Germinal center (tissue), 1 donor: ENCODE data around the gene LIPE.
"Not testable (repeated sequence)": the region's sequence is repeated elsewhere in the genome, so short reads cannot be mapped to it uniquely, and the experiment has no call there.

ENCODE experiments used
- DNase-seq: peaks from one replicate; pipeline ENCODE4 v3.0.0; 2012; ENCODE audit warnings: mixed read lengths, low spot score

The LIPE gene, protein sequence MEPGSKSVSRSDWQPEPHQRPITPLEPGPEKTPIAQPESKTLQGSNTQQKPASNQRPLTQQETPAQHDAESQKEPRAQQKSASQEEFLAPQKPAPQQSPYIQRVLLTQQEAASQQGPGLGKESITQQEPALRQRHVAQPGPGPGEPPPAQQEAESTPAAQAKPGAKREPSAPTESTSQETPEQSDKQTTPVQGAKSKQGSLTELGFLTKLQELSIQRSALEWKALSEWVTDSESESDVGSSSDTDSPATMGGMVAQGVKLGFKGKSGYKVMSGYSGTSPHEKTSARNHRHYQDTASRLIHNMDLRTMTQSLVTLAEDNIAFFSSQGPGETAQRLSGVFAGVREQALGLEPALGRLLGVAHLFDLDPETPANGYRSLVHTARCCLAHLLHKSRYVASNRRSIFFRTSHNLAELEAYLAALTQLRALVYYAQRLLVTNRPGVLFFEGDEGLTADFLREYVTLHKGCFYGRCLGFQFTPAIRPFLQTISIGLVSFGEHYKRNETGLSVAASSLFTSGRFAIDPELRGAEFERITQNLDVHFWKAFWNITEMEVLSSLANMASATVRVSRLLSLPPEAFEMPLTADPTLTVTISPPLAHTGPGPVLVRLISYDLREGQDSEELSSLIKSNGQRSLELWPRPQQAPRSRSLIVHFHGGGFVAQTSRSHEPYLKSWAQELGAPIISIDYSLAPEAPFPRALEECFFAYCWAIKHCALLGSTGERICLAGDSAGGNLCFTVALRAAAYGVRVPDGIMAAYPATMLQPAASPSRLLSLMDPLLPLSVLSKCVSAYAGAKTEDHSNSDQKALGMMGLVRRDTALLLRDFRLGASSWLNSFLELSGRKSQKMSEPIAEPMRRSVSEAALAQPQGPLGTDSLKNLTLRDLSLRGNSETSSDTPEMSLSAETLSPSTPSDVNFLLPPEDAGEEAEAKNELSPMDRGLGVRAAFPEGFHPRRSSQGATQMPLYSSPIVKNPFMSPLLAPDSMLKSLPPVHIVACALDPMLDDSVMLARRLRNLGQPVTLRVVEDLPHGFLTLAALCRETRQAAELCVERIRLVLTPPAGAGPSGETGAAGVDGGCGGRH

DNA sequence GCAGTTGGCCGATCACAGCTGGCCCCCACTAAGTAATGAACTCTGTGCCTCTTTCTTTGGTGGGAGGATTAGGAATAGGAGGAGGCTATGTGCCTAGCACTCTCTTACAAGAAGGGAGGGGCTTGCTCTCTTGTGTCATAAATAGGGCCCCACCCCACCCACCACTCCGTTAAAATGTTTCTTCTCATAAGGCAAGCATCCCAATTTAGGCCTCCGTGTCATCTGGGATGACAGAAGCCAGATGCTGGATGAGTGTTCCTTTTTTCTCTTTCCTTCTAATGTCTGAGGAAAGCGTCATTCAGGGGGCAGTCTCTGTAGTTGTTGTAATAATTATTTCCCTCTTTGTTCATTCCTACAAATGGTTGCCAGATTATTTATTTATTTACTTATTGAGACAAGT lies at the start of gene LIPE:
LIPE (minus strand) TSS at position 76 of the 400 bp plus-strand sequence. CDS start 239 bp downstream, outside the sequence.
- DNase-seq, result no peak

DNA sequence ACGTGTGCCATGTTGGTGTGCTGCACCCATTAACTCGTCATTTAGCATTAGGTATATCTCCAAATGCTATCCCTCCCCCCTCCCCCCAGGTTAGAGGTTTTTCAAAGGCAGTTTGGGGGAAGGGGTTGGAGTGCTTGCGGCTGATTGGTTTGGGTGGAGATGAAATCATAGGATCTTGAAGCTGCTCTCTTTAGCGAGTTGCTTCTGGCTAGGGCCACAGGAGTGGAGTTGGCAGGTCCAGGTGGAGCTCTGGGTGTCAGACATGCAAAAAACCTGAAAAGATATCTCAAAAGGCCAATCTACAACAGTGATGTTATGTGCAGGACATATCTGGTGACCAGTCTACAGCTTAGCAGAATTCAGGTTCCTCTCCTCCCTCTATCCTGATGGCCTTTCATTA lies 48.2 kb upstream of the LIPE start:
- no peak for DNase-seq

DNA sequence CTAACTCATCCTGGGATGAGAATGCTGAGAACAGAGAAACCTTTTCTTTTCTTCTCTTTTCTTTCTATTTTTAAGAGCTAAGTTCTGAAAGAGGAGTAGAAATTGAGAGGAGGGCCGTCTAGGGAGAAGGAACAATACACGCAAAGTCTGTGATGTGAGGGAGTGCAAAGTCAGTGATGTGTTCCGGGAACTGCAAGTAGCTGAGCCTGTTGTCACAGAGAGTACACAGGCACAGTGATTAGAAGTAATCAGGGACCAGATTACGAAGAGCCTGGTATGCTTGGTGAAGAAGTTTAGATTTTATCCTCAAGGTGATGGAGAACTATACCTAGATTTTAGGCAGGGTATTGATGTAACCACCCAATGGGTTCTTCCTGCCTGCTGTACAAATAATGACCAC lies 47.6 kb upstream of the LIPE start:
- no peak for DNase-seq

DNA sequence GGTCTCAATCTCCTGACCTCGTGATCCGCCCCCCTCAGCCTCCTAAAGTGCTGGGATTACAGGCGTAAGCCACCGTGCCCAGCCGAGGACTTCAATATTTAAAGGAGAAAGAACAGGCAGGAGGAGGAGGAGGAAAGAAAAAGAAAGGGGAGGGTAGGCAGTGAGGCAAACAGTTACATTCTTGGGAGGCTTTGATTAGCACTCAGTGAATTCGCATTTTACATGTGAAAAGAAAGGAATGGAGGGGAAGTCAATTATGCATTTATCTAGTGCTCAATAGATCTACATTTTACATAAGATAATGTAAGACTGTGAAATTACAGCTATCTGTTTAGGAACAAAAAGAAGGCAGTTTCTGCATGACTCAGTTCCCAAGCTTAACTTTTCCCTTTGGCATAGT lies 46.5 kb upstream of the LIPE start:
- DNase-seq, result no peak

DNA sequence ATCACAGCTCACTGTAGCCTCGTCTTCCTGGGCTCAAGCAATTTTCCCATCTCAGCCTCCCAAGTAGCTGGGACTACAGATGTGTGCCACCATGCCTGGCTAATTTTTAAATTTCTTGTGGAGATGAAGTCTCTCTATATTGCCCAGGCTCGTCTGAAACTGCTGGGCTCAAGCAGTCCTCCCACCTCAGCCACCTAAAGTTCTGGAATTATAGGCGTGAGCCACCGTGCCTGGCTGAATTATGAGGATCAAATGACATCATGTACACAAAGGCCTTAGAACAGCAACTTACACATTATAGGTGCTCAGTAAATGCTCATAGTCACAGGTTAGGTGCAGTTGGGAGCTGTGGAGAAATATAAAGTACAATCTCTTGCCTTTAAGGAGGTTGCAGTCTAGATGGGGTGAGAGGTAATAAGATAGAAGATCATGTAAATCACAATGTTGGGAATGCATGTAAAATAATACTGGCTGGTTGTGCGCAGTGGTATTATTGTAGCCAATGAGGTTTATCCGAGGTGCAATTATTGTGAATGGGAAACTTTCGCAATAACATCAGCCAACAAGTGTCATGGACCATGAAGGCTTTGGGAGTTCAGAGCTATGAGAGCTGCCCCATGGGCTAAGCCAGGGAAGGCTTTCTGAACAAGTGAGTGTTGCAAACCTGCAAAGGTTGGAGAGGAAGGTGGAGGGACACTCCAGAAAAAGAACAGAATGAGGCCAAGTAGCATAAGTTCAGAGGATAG lies 45.4 kb upstream of the LIPE start:
- no peak for DNase-seq

DNA sequence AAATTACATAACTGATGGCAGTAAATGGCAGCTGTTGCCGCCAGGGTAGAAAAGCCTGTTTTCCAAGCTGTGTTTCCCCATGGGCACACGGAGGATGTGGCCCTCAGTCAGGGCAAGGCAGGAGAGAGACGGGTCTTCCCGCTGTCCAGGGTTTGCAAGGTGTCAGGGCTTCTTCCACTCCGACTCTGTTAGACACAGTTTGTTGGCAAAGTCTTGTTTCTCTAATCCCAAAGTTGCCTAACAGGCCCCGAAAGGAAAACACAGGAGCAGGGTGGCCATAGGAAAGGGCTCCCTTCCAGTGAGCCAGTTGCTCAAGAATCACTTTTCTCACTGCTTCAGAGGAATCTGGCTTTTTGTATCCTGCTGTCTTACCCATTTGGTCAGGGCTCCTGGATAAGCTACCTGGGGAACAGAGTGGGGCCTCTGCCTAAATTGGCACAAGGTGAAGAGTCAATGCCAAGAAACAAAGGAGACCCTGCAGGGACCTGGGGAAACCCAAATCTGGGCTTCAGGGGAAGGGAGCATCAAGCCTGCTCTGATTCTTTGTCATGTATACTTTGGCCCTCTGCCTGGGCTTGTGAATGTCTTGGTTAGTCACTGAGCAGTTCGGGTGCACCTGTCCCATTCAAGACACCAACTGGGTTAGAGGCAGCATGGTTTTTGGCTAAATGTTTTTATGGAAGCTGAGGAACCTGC lies 44.5 kb upstream of the LIPE start:
- DNase-seq, result no peak

DNA sequence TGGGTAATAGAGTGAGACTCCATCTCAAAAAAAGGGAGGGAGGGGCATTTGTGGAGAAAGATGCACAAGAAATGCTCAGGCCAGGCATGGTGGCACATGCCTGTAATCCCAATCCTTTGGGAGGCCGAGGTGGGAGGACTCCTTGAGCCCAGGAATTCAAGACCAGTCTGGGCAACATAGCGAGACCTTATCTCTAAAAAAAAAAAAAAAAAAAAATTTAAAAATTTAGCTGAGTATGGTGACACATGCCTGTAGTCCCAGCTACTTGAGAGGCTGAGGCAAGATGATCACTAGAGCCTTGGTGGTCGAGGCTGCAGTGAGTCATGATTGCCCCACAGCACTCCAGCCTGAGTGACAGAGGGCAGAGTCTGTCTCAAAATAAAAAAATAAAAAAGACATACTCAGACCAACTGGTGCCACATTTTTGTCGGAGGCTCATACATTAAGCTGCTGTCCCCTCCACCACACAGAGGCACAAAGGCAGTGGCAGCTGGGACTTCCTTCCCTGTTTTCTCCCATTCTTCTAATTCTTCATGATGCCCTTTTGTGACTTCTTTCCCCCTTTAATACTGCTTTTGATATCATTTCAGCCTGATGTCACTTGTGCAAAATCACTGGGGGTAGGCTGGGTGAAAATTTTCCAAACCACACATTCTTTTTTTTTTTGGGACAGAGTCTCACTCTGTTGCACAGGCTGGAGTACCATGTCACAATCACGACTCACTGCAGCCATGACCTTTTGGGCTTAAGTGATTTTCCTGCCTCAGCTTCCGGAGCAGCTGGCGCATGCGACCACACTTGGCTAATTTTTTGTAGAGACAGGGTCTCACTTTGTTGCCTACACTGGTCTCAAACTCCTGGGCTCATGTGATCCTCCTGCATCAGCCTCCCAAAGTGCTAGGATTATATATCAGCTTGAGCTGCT lies 42.4 kb upstream of the LIPE start:
- DNase-seq, result no peak

DNA sequence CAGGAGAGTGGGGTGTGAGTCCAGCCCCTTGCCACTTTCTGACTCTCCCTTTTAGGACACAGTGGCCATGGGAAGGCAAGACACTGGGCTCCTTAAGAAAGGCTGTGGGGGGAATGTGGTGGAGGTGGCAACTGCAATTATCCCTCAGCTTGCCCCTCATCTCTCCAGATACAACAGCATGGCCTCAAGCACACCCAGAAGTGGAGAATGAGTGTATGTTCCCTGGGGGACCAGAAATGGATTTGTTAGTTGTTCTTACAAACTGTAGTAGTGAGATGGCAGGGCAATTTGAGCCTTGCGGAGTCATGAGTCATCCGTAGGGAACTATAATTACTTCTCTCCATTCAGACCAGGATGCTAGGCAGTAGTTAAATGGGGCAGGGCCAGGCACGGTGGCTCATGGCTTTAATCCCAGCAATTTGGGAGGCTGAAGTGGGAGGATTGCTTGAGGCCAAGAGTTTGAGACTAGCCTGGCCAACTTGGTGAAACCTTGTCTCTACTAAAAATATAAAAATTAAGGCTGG lies 41.1 kb upstream of the LIPE start:
- no peak for DNase-seq

DNA sequence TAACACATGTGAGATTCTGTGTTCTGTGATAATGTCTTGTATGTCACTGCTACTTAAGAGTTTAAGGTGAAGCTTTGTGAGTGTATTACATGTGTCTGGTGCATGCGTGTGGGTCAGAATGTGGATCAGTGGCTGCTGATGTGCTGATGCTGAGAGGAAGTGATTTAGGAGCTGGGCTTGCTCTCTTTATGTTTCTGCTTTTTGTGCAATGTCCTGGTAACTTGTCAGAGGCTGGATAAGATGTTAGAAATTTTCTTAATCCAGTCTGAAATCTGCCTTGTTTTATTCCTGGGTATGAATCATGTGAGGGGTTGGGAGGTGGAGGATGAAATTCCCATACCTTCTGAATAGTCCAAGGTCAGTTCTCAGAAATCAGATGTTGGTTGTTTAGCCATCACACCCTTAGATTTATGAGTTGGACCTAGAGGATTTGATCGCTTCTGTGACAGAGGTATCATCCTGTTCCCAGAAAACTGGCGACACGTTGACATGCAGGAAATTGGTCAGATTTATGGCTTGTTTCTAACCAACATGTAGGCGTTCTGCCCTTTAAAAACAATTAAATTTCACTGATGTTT lies 40.1 kb upstream of the LIPE start:
- no peak for DNase-seq

DNA sequence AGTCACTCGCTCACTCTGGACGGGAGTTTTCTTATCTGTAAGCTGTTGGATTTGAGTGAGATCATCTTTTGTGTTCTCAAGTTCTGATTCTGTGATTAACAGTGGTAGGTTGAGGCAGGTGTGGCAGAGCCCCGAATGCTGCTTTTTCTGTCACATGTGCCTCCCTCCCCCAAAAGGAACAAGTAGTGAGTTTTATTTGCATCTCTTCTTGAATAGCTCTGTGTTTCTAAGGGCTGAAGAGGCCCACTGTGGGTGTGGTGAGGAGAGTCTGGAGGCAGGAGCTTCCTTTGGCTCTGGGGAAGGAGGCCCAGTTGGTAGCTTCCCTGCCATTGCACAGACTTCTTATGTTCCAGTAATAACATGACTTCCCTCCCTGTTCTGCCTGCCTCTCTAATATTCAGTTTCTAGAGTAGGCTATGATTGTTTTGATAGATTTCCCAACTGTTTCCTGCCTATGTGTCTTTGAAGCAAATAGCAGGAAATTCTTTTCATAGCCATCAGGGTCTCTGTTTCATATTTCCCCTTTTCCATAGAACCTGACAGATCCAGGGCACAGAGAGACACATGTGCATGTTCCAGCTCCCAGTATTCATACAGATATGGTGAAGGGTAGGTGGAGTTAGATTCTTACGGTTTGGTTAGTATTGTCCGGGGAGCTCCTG lies 39.5 kb upstream of the LIPE start:
- peak; percentile 45 for DNase-seq

DNA sequence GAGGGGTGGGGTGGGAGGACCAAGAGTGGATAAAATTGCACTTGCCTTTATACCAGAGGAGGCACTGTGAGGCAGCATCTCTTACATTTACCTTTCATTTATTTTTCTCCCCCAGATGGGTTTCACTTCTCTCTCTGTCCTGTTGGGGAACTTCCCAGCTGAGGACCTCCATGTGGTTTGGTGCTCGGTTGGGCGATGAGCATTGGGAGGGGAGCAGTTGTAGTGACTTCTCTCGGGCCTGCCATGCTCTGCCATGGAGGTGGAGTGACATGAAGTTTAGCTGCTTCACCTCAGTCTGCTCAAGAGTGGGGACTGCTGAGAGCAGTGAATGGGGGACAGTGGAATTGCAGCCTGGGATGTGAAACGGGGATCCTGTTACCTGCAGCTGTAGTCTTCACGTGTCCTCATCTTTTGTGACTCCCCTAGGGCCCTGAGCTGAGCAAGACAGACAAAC lies 38.7 kb upstream of the LIPE start:
- DNase-seq, result peak; percentile 80

DNA sequence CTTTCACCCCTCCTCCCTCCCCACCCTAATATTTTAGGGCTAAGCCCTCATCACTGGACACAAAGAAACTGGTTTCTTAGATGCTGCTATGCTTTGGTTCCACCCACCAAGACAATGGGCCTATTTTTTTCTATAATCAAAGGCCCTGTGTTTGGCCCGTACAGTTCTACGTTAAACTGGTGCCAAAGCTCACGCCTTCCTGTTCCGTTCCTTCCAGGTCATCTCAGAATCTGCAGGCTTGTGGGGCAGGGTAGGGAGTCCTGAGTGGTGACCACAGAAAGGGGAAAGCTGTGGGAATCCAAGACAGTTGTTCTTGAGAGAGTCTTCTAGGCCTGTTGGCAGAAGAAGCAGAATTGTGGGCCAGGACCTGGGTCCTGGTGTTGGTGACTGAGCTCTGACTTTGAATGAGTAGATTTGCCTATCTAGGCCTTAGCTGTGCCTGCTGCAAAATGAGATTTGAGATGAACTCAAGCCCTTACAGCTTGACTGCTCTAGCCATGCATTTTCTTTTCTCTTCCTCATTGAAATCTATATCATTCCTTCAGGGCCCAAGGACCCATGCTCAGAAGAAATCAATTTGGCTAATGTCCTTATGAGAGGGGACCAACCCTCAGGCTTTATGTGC lies 34.6 kb upstream of the LIPE start:
- no peak for DNase-seq

DNA sequence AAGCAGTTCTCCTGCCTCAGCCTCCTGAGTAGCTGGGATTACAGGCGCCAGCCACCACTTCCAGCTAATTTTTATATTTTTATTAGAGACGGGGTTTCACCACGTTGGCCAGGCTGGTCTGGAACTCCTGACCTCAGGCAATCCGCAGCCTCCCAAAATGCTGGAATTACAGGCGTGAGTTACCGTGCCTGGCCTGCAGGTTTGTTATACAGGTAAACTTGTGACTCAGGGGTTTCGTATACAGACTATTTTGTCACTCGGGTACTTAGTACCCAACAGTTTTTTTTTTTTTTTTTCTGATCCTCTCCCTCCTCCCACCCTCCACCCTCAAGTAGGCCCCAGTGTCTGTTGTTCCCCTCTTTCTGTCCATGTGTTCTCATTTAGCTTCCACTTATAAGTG lies 34.0 kb upstream of the LIPE start:
- not testable (repeated sequence) for DNase-seq

DNA sequence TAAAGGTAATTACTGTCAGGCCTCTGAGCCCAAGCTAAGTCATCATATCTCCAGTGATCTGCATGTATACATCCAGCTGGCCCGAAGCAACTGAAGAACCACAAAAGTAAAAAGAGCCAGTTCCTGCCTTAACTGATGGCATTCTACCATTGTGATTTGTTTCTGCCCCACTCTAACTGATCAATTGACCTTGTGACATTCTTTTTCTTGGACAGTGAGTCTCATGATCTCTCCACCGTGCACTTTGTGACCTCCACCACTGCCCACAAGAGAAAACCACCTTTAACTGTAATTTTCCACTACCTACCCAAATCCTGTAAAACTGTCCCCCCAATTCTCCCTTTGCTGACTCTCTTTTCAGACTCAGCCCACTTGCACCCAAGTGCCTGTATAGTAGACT lies 32.7 kb upstream of the LIPE start:
- no peak for DNase-seq

DNA sequence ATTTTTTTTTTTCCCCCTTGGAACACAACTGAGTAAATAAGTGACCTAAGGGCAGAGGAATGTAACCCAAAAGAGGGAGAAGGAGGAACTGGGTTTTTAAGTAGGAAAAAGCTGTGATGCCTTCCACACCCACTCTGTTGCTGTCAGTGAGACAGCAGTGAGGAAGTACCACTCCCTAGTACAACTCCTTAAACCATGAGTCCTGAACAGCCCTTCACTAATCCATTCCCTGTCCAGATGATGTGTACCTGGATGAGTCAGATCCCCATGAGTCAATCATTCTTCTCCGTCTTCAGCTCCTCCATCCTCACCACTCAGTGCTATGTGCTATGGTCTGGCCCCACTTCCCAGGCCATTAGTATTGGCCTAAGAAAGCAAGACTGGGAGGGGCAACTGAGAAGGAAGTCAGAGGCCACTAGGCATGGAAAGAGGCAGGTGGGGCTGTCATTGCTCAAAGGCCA lies 28.5 kb upstream of the LIPE start:
- DNase-seq, result no peak

DNA sequence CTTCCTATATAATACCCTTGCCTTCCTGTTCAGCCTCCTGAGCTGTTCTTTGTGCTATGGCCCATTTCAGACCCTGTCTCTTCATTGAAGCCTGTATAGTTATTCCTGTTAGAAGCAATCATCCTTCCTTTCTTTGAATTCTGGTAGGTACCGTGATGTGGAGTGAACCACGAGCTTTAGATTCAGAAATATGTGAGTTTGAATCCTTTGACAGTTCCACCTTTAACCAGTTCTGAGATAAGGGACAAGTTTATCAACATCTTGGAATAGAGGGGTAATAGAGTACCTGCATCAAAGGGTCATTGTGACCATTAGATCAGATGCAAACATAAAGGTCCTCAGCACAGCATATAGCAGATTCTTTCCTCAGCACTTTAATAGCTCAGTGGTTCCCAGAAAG lies 27.9 kb upstream of the LIPE start:
- DNase-seq, result no peak

DNA sequence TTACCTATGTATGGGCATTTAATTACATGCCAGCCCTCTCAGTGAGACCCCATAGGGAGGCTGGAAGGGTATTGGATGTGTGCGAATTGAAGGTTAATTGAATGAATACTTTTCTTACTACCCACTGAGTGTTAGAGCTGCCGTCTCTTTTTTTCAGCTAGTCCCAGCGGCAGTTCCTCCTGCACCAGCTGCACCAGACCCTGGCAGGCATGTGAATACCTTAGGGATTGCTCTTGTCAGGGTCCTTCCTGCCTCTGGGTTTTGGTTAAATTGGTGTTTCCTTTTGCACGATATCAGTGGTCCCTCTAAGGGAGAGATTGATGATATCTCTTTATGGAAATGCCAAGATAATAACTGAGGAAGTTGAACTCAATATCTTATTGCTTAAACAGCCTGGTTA lies 25.4 kb upstream of the LIPE start:
- DNase-seq, result no peak

DNA sequence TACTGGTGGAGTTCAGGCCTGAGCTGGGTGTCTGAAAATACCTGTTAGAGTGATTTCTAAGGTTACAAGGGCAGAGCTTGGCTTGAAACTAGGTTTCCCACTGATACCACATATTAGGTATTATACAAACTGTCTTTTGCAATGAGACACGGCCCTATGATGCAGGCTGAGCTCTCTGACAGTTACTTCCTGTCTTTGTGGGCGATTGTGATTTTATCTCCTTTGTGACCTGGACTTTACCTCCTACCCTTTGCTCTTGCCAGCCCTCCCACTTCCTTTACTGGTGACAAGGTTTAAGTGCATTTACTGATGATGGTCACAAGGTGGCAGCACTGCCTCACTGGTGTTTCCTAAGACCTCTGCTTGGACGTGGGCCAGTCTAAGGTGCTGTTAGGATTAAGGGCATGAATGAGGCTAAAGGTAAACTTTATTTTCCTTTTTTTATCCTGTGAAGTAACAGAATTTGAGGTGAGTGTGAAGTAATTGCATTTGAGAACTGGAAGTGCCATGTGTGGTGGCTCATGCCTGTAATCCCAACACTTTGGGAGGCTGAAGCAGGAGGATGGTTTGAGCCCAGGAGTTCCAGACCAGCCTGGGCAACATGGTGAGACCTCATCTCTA lies 23.2 kb upstream of the LIPE start:
- peak; percentile 87 for DNase-seq
